HepG2 (cell line): ENCODE measurements around the gene OPRM1. TPM values are rescaled to one million over a fixed set of nuclear protein-coding genes. Genes with fewer than 3 reads are reported as not detected.

Experiments used
- ATAC-seq: fragments of 200-7000 bp; cut with Tn5 transposase; 3 replicates; pipeline ENCODE4 v1.9.1; 2020; ENCODE audit warnings: mild to moderate bottlenecking, moderate library complexity
- BruUV-seq: library from RNA; stranded (reverse); fragments of 400-500 nt; replicated peaks from 2 replicates; lab custom pipeline; 2021; lab: Mats Ljungman, UMichigan
- CTCF ChIA-PET: fragments of 300-600 bp; formaldehyde crosslinking; extraction: SDS; loops from one replicate; lab custom pipeline; 2021; ENCODE audit warnings: low total read pairs, inconsistent platforms, low intra/inter-chr PET ratio; lab: Yijun Ruan, JAX
- POLR2A ChIA-PET: fragments of 350-600 bp; sonication (Branson Sonifier 250); formaldehyde crosslinking; loops from one replicate; lab custom pipeline; 2020; ENCODE audit warnings: antibody characterized with exemption, inconsistent platforms; lab: Yijun Ruan, JAX
- DNase-seq: peaks from one replicate; pipeline ENCODE4 v3.0.0-alpha.2; 2015; ENCODE audit warnings: low spot score
- FAIRE-seq: peaks from 3 replicates; lab custom pipeline; 2011; peaks lifted over from hg19 to GRCh38; lab: Jason Lieb, UNC
- H2AFZ ChIP-seq: one replicate; pipeline ENCODE4 v1.6.1; 2011; ENCODE audit warnings: low read length, inconsistent platforms
- H3K27ac ChIP-seq: fragments of 300-600 bp; 3 replicates; pipeline ENCODE4 v1.8.0; 2011; ENCODE audit warnings: mixed run types, mild to moderate bottlenecking, mixed read lengths, low read length, inconsistent platforms; ENCODE audit not compliant: insufficient read depth; ENCODE audit errors: extremely low read length
- H3K27me3 ChIP-seq, 2 experiments: fragments of 200-600 bp in 1 of 2; 2 replicates in 1 of 2; 3 replicates in 1 of 2; pipeline versions ENCODE4 v1.6.0 to v1.8.0; 2011; ENCODE audit warnings: low read length in 2 of 2, mild to moderate bottlenecking in 2 of 2, moderate library complexity in 2 of 2, inconsistent platforms in 1 of 2; ENCODE audit not compliant: insufficient read depth in 2 of 2, control insufficient read depth in 1 of 2
- H3K36me3 ChIP-seq, 2 experiments: fragments of 200-600 bp in 1 of 2; replicated peaks in 1 of 2; 2 replicates in 1 of 2; 3 replicates in 1 of 2; pipeline versions ENCODE4 v1.5.1 to v1.8.0; 2011; ENCODE audit warnings: low read length in 2 of 2, inconsistent platforms in 1 of 2; ENCODE audit not compliant: insufficient read depth in 2 of 2, control insufficient read depth in 1 of 2
- H3K4me1 ChIP-seq: 2 replicates; pipeline ENCODE4 v1.5.1; 2012; ENCODE audit warnings: low read length, inconsistent platforms; ENCODE audit not compliant: insufficient read depth
- H3K4me2 ChIP-seq: 2 replicates; pipeline ENCODE4 v1.6.0; 2011; ENCODE audit warnings: low read depth, low read length, inconsistent platforms
- H3K4me3 ChIP-seq, 3 experiments: fragments of 200-600 bp in 1 of 3; sonication (generic), shearing (Covaris generic) in 1 of 3; replicated peaks in 1 of 3; 2 replicates each; pipeline ENCODE4 v1.5.1; 2011 to 2016; ENCODE audit warnings: low read length in 3 of 3, inconsistent platforms in 2 of 3, low read depth in 2 of 3, mild to moderate bottlenecking in 2 of 3, control low read depth in 1 of 3, mixed read lengths in 1 of 3; ENCODE audit not compliant: insufficient read depth in 1 of 3
- H3K79me2 ChIP-seq: one replicate; pipeline ENCODE4 v1.6.1; 2011; ENCODE audit warnings: low read length, inconsistent platforms; ENCODE audit not compliant: insufficient read depth
- H3K9ac ChIP-seq: 2 replicates; pipeline ENCODE4 v1.6.0; 2011; ENCODE audit warnings: mild to moderate bottlenecking, low read depth, low read length, inconsistent platforms; ENCODE audit not compliant: insufficient read depth
- H3K9me3 ChIP-seq: 2 replicates; pipeline ENCODE4 v1.5.1; 2012; ENCODE audit warnings: mild to moderate bottlenecking, low read length
- H4K20me1 ChIP-seq: 2 replicates; pipeline ENCODE4 v1.6.0; 2011; ENCODE audit warnings: inconsistent platforms, mild to moderate bottlenecking, low read length, moderate library complexity; ENCODE audit not compliant: insufficient read depth
- CBX1 ChIP-seq: IDR thresholded peaks from one replicate; pipeline ENCODE4 v1.6.1; 2016; ENCODE audit warnings: antibody characterized with exemption, low read depth
- PRMT3 ChIP-seq: sonication (generic); formaldehyde crosslinking; IDR thresholded peaks from 2 replicates; pipeline ENCODE4 v1.8.1; 2022; ENCODE audit warnings: low read depth, mild to moderate bottlenecking, moderate library complexity, missing genetic modification reagents, borderline replicate concordance
- RFXAP ChIP-seq: sonication (generic); formaldehyde crosslinking; IDR thresholded peaks from 2 replicates; pipeline ENCODE4 v1.4.0; 2020; ENCODE audit warnings: missing genetic modification reagents, borderline replicate concordance
- SMAD9 ChIP-seq: sonication (generic); formaldehyde crosslinking; IDR thresholded peaks from 2 replicates; pipeline ENCODE4 v1.5.1; 2020; ENCODE audit warnings: mild to moderate bottlenecking, missing genetic modification reagents
- SSRP1 ChIP-seq: IDR thresholded peaks from 2 replicates; pipeline ENCODE4 v1.6.1; 2016; ENCODE audit warnings: control low read depth
- TARDBP ChIP-seq: sonication (generic); formaldehyde crosslinking; IDR thresholded peaks from 2 replicates; pipeline ENCODE4 v1.8.0; 2022; ENCODE audit warnings: mild to moderate bottlenecking, missing genetic modification reagents
- ZFP36L2 ChIP-seq: sonication (generic); formaldehyde crosslinking; IDR thresholded peaks from 2 replicates; pipeline ENCODE4 v1.4.0; 2020; ENCODE audit warnings: missing genetic modification reagents
- ZNF101 ChIP-seq: sonication (generic); formaldehyde crosslinking; IDR thresholded peaks from 2 replicates; pipeline ENCODE4 v1.4.0; 2020; ENCODE audit warnings: mild to moderate bottlenecking, low read depth, missing genetic modification reagents, borderline replicate concordance
- ZNF3 ChIP-seq: IDR thresholded peaks from 2 replicates; pipeline ENCODE4 v1.7.0; 2017; ENCODE audit warnings: inconsistent platforms
- ZSCAN9 ChIP-seq: IDR thresholded peaks from 2 replicates; pipeline ENCODE4 v1.6.1; 2016; ENCODE audit warnings: borderline replicate concordance
- WGBS: methylation state at CpG from one replicate; pipeline ENCODE4 v1.1.6; 2017; ENCODE audit warnings: low lambda C conversion rate; 5-methylcytosine and 5-hydroxymethylcytosine counted together
- in situ Hi-C: cut with HindIII; loops from 2 replicates; pipeline ENCODE4 v1.10.0; 2017; ENCODE audit warnings: low pct_unique_long_range_greater_than_20kb; ENCODE audit not compliant: extremely low pct_ligation_motif_present
- intact Hi-C: fragments of 100-400 bp; cut with micrococcal nuclease; formaldehyde crosslinking; loops from one replicate; pipeline ENCODE4 v1.10.0; 2022; ENCODE audit not compliant: unreplicated experiment
- polyA plus RNA-seq, 8 experiments: library from polyadenylated mRNA; depleted of rRNA in 3 of 8; stranded (reverse) in 7 of 8; unstranded in 1 of 8; fragments of >200 nt; fragmentation: Illumina TruSeq in 4 of 8; extraction: Trizol in 4 of 8; gene quantifications; 2 replicates each; pipeline versions ENCODE4 v1.2.1 to v1.2.3, GENCODE V29; 2011 to 2016; ENCODE audit warnings: low read depth in 4 of 8, missing spikeins in 1 of 8, mixed read lengths in 1 of 8; ENCODE audit not compliant: insufficient read depth in 1 of 8
- total RNA-seq, 5 experiments: library from RNA; depleted of rRNA; stranded (reverse); fragments of >200 nt; fragmentation: Illumina TruSeq; extraction: Trizol; gene quantifications; 2 replicates each; pipeline ENCODE4 v1.2.3, GENCODE V29; 2016; ENCODE audit warnings: low read depth in 1 of 5
- TF ChIP-seq, protein P1 (sequence below): sonication (generic); formaldehyde crosslinking; IDR thresholded peaks from 2 replicates; pipeline ENCODE4 v1.4.0; 2020; ENCODE audit warnings: missing genetic modification reagents

Gene OPRM1
- total and polyA plus RNA-seq, 2 of the 13 experiments (the other 11 are each of a cell fraction or from before 2014, with no cell fraction given): not detected

DNA sequence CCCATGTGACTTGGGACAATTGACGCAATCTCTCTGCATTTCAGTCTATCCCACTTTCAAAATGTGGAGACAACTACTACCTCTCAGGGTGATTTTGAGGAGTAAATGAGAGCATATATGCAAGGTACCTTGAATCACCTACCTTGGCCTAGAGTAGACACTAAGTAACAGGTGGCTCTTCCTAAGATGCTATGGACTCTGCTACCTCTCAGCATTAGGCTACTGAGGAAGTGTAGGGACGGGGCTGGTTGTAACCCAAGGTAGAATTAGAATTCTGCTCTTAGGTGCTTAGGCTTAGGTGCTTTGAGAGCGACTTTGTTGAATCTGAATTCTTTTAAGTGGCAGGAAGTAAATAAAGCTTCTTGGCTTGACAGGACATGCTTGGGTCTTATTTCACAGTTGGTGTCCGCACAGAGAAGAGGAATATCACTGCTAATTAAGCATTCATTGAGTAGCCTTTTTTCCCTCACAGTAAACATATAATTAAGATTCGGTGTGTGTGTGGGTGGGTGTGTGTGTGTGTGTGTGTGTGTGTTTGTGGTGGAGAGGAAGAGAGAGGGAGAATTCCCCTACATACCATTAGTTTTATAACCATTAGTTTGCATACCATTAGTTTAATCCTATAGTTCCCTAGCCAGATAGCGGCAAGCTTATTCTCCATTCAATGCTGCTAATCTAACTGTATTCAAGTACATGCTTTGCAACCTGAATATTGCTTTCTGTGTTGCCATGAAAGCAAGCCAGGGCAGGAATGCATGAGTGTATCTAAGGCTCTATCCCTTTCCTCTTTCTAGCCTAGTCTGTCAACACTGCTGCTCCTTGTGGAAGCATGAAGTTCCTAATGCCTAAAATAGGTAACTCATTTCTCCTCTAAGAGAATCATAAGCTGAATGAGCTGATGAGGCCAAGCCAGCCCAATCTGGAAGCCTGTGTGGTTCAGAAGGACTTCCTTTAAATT, 205.0 kb downstream of the OPRM1 start:
- Histone ChIP-seq H3K9me3 (no peaks in the 10 kb centered on the region), H3K79me2 (no peaks in the 10 kb centered on the region), H3K9ac (no peak overlapping the region), H4K20me1 (no peaks in the 10 kb centered on the region), H3K4me3 (no peak overlapping the region), H3K36me3 (no peaks in the 10 kb centered on the region), H2AFZ (no peak overlapping the region), H3K4me2 (no peak overlapping the region), H3K4me1 (no peaks in the 10 kb centered on the region), H3K27ac (no peak overlapping the region), H3K27me3 (peaks cover 0 to 39% of the 10 kb centered on the region in 2 experiments; a peak in 2 of 5 replicates)
- ChIA-PET CTCF (no interaction called here), POLR2A (no interaction called here)
- WGBS: 20% methylated on average over 6 of the region's 6 CpGs
- DNase-seq (no peak), ATAC-seq (no peak), FAIRE-seq (no peak)
- intact Hi-C loops: no loop called here
- TF ChIP-seq, protein P1, sequence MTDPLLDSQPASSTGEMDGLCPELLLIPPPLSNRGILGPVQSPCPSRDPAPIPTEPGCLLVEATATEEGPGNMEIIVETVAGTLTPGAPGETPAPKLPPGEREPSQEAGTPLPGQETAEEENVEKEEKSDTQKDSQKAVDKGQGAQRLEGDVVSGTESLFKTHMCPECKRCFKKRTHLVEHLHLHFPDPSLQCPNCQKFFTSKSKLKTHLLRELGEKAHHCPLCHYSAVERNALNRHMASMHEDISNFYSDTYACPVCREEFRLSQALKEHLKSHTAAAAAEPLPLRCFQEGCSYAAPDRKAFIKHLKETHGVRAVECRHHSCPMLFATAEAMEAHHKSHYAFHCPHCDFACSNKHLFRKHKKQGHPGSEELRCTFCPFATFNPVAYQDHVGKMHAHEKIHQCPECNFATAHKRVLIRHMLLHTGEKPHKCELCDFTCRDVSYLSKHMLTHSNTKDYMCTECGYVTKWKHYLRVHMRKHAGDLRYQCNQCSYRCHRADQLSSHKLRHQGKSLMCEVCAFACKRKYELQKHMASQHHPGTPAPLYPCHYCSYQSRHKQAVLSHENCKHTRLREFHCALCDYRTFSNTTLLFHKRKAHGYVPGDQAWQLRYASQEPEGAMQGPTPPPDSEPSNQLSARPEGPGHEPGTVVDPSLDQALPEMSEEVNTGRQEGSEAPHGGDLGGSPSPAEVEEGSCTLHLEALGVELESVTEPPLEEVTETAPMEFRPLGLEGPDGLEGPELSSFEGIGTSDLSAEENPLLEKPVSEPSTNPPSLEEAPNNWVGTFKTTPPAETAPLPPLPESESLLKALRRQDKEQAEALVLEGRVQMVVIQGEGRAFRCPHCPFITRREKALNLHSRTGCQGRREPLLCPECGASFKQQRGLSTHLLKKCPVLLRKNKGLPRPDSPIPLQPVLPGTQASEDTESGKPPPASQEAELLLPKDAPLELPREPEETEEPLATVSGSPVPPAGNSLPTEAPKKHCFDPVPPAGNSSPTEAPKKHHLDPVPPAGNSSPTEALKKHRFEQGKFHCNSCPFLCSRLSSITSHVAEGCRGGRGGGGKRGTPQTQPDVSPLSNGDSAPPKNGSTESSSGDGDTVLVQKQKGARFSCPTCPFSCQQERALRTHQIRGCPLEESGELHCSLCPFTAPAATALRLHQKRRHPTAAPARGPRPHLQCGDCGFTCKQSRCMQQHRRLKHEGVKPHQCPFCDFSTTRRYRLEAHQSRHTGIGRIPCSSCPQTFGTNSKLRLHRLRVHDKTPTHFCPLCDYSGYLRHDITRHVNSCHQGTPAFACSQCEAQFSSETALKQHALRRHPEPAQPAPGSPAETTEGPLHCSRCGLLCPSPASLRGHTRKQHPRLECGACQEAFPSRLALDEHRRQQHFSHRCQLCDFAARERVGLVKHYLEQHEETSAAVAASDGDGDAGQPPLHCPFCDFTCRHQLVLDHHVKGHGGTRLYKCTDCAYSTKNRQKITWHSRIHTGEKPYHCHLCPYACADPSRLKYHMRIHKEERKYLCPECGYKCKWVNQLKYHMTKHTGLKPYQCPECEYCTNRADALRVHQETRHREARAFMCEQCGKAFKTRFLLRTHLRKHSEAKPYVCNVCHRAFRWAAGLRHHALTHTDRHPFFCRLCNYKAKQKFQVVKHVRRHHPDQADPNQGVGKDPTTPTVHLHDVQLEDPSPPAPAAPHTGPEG (CRISPR knock-in tag): no peak
- TF ChIP-seq SSRP1 (CRISPR knock-in tag) (no peak), CBX1 (no peak), RFXAP (no peak), TARDBP (CRISPR knock-in tag) (no peak), ZSCAN9 (CRISPR knock-in tag) (no peak), ZFP36L2 (CRISPR knock-in tag) (no peak), ZNF101 (CRISPR knock-in tag) (no peak), SMAD9 (CRISPR knock-in tag) (no peak), PRMT3 (no peak), ZNF3 (CRISPR knock-in tag) (no peak)
- BruUV-seq: no TSS peak
- in situ Hi-C loops: no loop called here
